ENCODE data around the gene GPR37.

GPR37 gene

GRCh38 chr7:124720195-124720594, 45.4 kb downstream of the GPR37 start:
- H3K36me3 ChIP-seq (ENCODE audit: control insufficient read depth, insufficient read depth, low read length) = no peaks in the 10 kb centered on the region
- H3K9ac ChIP-seq = no peak overlapping the region
- H3K79me2 ChIP-seq = no peaks in the 10 kb centered on the region
- TF ChIP-seq CTCF (IDR thresholded peaks at IDR 0.05) = no peak
- no peaks in the 10 kb centered on the region for H3K27me3 ChIP-seq (ENCODE audit: control insufficient read depth, insufficient read depth, low read length)
- H3K27ac ChIP-seq = no peak overlapping the region
- no peaks in the 10 kb centered on the region for H3K9me3 ChIP-seq (ENCODE audit: control insufficient read depth, low read length)
- H3K4me1 ChIP-seq = no peaks in the 10 kb centered on the region
- no peak overlapping the region for H3K4me3 ChIP-seq (ENCODE audit: low read depth, low read length)
- no peak overlapping the region for H3K4me2 ChIP-seq (ENCODE audit: low read length)
- no peak overlapping the region for H2AFZ ChIP-seq

GRCh38 chr7:124718032-124718766, 47.4 kb downstream of the GPR37 start:
- no peaks in the 10 kb centered on the region for H3K36me3 ChIP-seq (ENCODE audit: control insufficient read depth, insufficient read depth, low read length)
- H3K27ac ChIP-seq = no peak overlapping the region
- no peak for TF ChIP-seq CTCF (IDR thresholded peaks at IDR 0.05)
- H3K9me3 ChIP-seq (ENCODE audit: control insufficient read depth, low read length) = no peaks in the 10 kb centered on the region
- no peak overlapping the region for H3K4me3 ChIP-seq (ENCODE audit: low read depth, low read length)
- no peak overlapping the region for H3K4me2 ChIP-seq (ENCODE audit: low read length)
- H2AFZ ChIP-seq = no peak overlapping the region
- H3K79me2 ChIP-seq = no peaks in the 10 kb centered on the region
- no peak overlapping the region for H3K9ac ChIP-seq
- no peaks in the 10 kb centered on the region for H3K27me3 ChIP-seq (ENCODE audit: control insufficient read depth, insufficient read depth, low read length)
- H3K4me1 ChIP-seq = no peaks in the 10 kb centered on the region

GRCh38 chr7:124716894-124717293, 48.7 kb downstream of the GPR37 start:
- H3K27me3 ChIP-seq (ENCODE audit: control insufficient read depth, insufficient read depth, low read length) = no peaks in the 10 kb centered on the region
- H3K36me3 ChIP-seq (ENCODE audit: control insufficient read depth, insufficient read depth, low read length) = no peaks in the 10 kb centered on the region
- H3K4me3 ChIP-seq (ENCODE audit: low read depth, low read length) = no peak overlapping the region
- no peak overlapping the region for H3K4me2 ChIP-seq (ENCODE audit: low read length)
- no peaks in the 10 kb centered on the region for H3K9me3 ChIP-seq (ENCODE audit: control insufficient read depth, low read length)
- no peaks in the 10 kb centered on the region for H3K4me1 ChIP-seq
- H3K27ac ChIP-seq = no peak overlapping the region
- no peaks in the 10 kb centered on the region for H3K79me2 ChIP-seq
- no peak overlapping the region for H3K9ac ChIP-seq
- TF ChIP-seq CTCF (IDR thresholded peaks at IDR 0.05) = no peak
- H2AFZ ChIP-seq = no peak overlapping the region

GRCh38 chr7:124713086-124713485, 52.5 kb downstream of the GPR37 start:
- H3K4me1 ChIP-seq = no peaks in the 10 kb centered on the region
- no peak for TF ChIP-seq CTCF (IDR thresholded peaks at IDR 0.05)
- H3K36me3 ChIP-seq (ENCODE audit: control insufficient read depth, insufficient read depth, low read length) = no peaks in the 10 kb centered on the region
- no peak overlapping the region for H2AFZ ChIP-seq
- no peak overlapping the region for H3K4me3 ChIP-seq (ENCODE audit: low read depth, low read length)
- no peak overlapping the region for H3K27ac ChIP-seq
- H3K4me2 ChIP-seq (ENCODE audit: low read length) = no peak overlapping the region
- H3K79me2 ChIP-seq = no peaks in the 10 kb centered on the region
- H3K27me3 ChIP-seq (ENCODE audit: control insufficient read depth, insufficient read depth, low read length) = no peaks in the 10 kb centered on the region
- H3K9me3 ChIP-seq (ENCODE audit: control insufficient read depth, low read length) = no peaks in the 10 kb centered on the region
- no peak overlapping the region for H3K9ac ChIP-seq

GRCh38 chr7:124712017-124712416, 53.6 kb downstream of the GPR37 start:
- Histone ChIP-seq H3K27ac (no peak overlapping the region), H3K4me1 (no peaks in the 10 kb centered on the region), H3K36me3 (ENCODE audit: control insufficient read depth, insufficient read depth, low read length) (no peaks in the 10 kb centered on the region), H3K27me3 (ENCODE audit: control insufficient read depth, insufficient read depth, low read length) (no peaks in the 10 kb centered on the region), H3K4me2 (ENCODE audit: low read length) (no peak overlapping the region), H2AFZ (no peak overlapping the region), H3K9ac (no peak overlapping the region), H3K79me2 (no peaks in the 10 kb centered on the region), H3K9me3 (ENCODE audit: control insufficient read depth, low read length) (no peaks in the 10 kb centered on the region), H3K4me3 (ENCODE audit: low read depth, low read length) (no peak overlapping the region)
- TF ChIP-seq CTCF (IDR thresholded peaks at IDR 0.05) = no peak
